22Rv1 (cell line): ENCODE data around the gene GREB1.

Experiments used
- CTCF ChIP-seq: fragments of 450-650 bp; IDR thresholded peaks from 2 replicates; pipeline ENCODE4 v1.5.1; 2017; ENCODE audit warnings: mild to moderate bottlenecking
- ZFX ChIP-seq: fragments of 450-650 bp; IDR thresholded peaks from 2 replicates; pipeline ENCODE4 v1.6.1; 2017; ENCODE audit warnings: antibody characterized with exemption, borderline replicate concordance

GRCh38 chr2:11642972-11643371 is 109.1 kb downstream of the GREB1 start:
- no peak for TF ChIP-seq CTCF
- no peak for TF ChIP-seq ZFX
